Right renal pelvis (tissue), 4 donors: Measurements from ENCODE around the gene TTC21B. TPM values are rescaled to one million over a fixed set of nuclear protein-coding genes. Genes with fewer than 3 reads are reported as not detected.

Experiments
- DNase-seq, 4 donors: peaks; one replicate each; pipeline ENCODE4 v3.0.0-alpha.2; 2013; ENCODE audit warnings: low read depth in 4 of 4, low spot score in 3 of 4, missing footprints in 1 of 4
- polyA plus RNA-seq, 4 donors: library from polyadenylated mRNA; unstranded; fragments of 120-200 nt; gene quantifications; one replicate each; pipeline ENCODE4 v1.2.1, GENCODE V29; 2013; ENCODE audit not compliant: insufficient read length in 4 of 4

TTC21B gene
- polyA plus RNA-seq, 4 donors, result 23.9 to 28.5 (median 26.4) TPM

DNA sequence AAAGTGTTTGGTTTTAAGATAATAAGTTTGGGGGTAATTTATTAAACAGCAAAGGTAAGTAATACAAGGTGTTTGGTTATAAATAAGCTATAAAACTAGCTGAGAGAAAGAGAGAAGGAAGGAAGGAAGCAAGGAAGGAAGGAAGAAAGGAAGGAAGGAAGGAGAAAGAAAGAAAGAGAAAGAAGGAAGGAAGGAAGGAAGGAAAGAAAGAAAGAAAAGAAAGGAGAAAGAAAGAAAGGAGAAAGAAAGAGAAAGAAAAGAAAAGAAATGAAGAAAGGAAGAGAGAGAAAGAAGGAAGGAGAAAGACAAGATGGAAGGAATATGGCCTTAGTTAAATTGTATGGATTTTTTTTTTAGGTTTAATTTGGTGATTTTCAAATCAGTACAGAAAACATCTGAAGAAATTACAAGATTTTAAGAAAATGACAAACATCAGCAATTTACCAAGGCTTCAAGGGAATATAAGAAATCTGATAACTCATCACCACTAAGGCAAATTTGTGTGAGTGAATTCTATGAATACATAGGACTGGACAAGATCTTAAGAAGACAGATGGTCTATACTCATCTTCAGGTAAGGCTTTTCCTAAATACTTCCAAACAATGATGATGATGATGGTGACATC is 113.1 kb downstream of the TTC21B start:
- no peak for DNase-seq

DNA sequence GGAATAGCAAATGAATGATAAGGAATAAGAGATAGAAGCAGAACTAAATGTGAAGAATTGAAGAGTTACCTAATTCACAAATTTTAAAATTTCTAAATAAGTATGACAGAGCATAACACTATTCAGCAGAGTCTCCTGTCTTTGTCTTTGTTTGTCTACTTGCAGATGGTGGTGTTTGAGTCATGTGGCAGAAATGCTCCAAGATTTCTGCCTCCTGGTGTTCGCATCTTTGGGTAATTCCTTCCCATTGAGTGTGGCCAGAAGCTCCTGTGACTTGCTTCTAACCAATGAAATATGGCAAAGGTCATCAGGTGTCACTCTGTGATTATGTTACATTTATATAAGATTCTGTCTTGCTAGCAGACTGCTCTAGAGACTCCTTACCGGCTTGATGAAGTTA is 114.0 kb downstream of the TTC21B start:
- DNase-seq, result no peak

DNA sequence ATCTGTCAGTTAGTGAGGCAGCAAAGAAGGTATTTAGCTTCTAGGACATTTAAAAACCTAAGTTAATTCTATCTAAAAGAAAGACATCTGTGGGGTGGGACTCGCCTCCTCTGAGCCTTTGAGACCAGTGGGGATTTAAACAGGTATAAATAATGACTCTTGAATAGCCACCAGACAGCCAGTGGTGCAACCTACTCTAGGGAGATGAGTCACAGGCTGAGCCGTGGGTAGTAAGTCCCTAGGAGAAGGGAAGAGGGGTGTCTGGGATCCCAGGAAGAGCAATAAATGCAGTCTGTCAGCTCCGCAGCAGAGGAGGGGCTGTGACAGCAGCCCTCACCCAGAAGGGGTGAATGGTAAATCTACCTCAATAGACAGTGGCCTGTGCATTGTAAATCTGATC is 116.5 kb downstream of the TTC21B start:
- DNase-seq, result no peak

DNA sequence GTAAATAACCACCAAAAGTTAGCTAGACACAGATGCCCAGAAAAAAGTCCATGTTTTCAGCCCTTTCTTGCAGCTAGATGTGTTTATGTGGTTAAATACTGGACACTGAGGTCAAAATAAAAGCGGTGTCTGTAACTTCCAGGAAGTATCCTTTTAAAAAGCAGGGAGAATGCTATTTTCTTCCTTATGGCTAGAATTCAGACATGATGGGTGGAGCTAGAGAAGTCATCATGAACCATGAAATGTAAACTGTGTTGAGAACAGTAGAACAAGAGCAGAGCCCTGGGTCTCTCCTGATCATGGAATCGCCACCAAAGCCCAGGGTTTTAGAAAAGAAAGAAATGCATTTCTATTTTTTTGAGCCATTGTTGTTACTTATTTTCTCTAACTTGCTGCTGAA is 118.2 kb downstream of the TTC21B start:
- DNase-seq, result no peak

DNA sequence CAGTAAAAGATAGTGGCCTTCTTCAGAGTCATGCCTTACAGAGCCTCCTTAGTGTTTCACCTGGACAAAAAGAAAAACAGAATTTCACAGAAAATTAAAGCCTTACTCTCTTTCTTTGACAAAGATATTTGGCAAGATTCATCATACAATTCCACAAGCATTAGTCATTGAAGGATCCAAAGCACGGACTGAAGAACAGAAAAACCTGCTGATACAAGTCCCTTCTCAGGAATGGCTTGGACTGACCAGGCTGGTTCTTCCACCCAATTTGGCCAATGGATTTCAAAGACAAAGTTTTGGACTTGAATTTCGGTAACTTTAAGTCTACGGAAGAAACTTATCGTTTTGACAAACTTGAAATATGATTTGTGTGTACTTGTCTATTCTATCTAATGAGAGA is 120.4 kb downstream of the TTC21B start:
- DNase-seq, result no peak

DNA sequence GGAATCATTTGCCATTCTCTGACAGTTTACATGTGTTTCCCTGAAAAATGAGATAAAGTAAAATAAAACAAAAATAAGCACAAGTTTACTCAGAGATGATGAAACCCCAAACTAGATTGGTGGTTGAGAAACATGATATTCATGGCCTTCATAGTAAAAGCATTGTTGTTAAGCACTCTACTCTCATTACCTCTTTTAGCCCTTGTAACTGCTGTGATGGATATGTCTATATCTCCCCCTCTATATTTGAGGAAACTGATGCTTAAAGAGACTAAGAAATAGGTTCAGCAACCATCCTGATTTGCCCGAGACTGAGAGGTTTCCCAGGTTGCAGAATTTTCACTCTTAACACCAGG is 125.7 kb downstream of the TTC21B start:
- no peak for DNase-seq

DNA sequence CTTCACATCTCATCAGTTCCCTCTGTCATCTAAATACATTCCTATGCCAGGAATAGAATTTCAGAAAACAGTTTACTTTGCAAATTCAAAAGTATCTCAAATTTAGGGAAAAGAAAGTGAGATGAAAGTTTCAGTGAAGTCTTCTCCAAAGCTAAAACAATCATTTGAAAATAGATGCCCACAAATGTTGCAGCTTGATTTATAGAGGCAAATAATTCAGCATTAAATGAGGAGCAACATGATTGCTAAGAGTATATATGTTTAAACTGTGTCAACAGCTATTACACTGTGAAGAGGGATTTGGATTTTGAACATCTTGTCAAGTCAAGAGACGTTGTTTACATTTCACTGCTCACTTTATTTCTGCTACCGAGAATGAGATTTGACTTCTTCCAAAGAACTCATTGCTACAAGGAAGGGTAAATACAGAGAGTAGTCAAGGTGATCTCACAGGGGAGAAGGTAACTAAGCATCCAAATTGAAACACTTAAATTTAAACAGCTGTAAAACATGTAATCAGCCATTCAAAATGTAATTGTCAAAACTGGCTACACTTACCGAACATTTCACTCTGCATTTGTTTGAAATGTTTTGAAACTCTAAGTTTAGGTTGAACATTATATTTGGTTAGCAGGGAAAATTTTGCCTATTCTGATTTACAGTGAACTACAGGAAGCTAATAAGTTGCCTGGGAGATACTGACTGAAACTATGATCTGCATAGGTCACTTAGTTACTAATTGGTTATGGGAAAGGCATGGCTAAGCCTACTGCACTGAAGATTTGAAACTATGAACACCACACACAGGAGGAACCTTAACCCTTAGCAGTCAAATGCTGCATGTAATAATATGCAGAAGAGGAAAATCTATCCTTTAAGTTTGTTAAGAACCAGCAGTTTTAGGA is 126.3 kb downstream of the TTC21B start:
- DNase-seq, result no peak

DNA sequence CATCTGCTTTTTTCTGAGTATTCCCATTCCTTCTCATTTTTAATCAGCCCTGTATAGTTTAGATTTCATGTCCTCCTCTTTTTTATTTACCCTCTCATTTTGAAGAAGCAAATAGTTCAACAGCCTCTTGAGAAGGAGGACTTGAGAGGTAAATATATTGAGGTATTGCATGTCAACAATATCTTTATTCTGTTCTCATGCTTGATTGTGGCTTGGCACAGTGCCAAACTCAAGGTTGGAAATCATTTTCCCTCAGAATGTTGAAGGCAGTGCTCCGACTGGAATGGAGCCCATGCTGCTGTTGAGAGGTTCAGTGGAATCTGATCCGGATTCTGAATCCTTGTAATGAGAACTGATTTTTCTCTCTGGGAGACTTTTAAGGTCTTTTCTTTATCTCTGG is 128.5 kb downstream of the TTC21B start:
- DNase-seq, result no peak

Other genes starting within 250 kb of the TTC21B start
- gene GALNT3, start 159.5 kb downstream of the TTC21B start, polyA plus RNA-seq, result 10 to 100 TPM; 13.8 to 26.7 (median 17.2) TPM
- under 1 TPM; 0.03 to 0.37 (median 0.21) TPM for gene SCN1A, start 174.2 kb upstream of the TTC21B start, polyA plus RNA-seq